Left lung (tissue), 10 donors: Measurements from ENCODE around the gene THPO. TPM values are rescaled to one million over a fixed set of nuclear protein-coding genes. Genes with fewer than 3 reads are reported as not detected.

ENCODE experiments used
- ATAC-seq: fragments of 200-7000 bp; cut with Tn5 transposase; one replicate; pipeline ENCODE4 v1.9.1; 2020; ENCODE audit warnings: moderate library complexity
- DNase-seq, 4 donors: peaks; one replicate each; pipeline ENCODE4 v3.0.0-alpha.2; 2013 to 2020
- H3K27ac ChIP-seq, 2 donors: fragments of 200-600 bp; sonication (generic) in 1 of 2; one replicate each; pipeline versions ENCODE4 v1.5.0 to v1.8.0; 2020 to 2021
- H3K27me3 ChIP-seq, 2 donors: fragments of 200-600 bp; sonication (generic) in 1 of 2; one replicate each; pipeline versions ENCODE4 v1.5.0 to v1.8.0; 2020 to 2021
- H3K36me3 ChIP-seq, 2 donors: fragments of 200-600 bp; sonication (generic) in 1 of 2; one replicate each; pipeline versions ENCODE4 v1.5.0 to v1.8.0; 2020 to 2021
- H3K4me1 ChIP-seq, 2 donors: fragments of 200-600 bp; one replicate each; pipeline ENCODE4 v1.8.0; 2021
- H3K4me3 ChIP-seq, 2 donors: fragments of 200-600 bp; sonication (generic) in 1 of 2; one replicate each; pipeline versions ENCODE4 v1.5.0 to v1.8.0; 2020 to 2021; ENCODE audit warnings: mild to moderate bottlenecking in 1 of 2
- H3K9me3 ChIP-seq, 2 donors: fragments of 200-600 bp; sonication (generic) in 1 of 2; one replicate each; pipeline versions ENCODE4 v1.5.0 to v1.8.0; 2020 to 2021
- CTCF ChIP-seq, 2 donors: fragments of 200-600 bp; sonication (generic) in 1 of 2; IDR thresholded peaks; one replicate each; pipeline versions ENCODE4 v1.5.0 to v1.8.0; 2021; ENCODE audit warnings: antibody characterized with exemption in 2 of 2
- intact Hi-C, 2 donors: fragments of 100-400 bp; cut with DNase I; formaldehyde crosslinking; loops; one replicate each; pipeline versions ENCODE4 v1.11.2 to v1.14.2; 2022
- polyA plus RNA-seq, 6 donors: library from polyadenylated mRNA; unstranded; fragments of 120-200 nt; gene quantifications; one replicate each; pipeline ENCODE4 v1.2.1, GENCODE V29; 2013; ENCODE audit not compliant: insufficient read length in 6 of 6
- total RNA-seq, 2 donors: library from RNA; stranded (reverse); fragmentation: NEBNext Ultra II Directional; extraction: Animal tissue kit (Norgen Biotek cat#: 25700); gene quantifications; one replicate each; pipeline ENCODE4 v1.2.1, GENCODE V29; 2021
- donor health status: DM: no; HTN: yes; CAD: no.
- donor health status: DM: no; HTN: no; CAD: no.

THPO gene
- total and polyA plus RNA-seq, 8 donors, result 0.23 to 2.3 (median 1.8) TPM

- Histone ChIP-seq H3K4me3 (no peak overlapping the region), H3K27me3 (no peaks in the 10 kb centered on the region), H3K36me3 (peaks cover 0 to 42% of the 10 kb centered on the region in 2 donors), H3K27ac (no peak overlapping the region), H3K9me3 (no peaks in the 10 kb centered on the region), H3K4me1 (peaks cover 9 to 34% of the 10 kb centered on the region in 2 donors)
- no peak for DNase-seq
- intact Hi-C loops, result no loop called here
- no peak for TF ChIP-seq CTCF (IDR thresholded peaks at IDR 0.05)
- no peak for ATAC-seq
These were observed 9.9 kb downstream of the THPO start for GRCh38 chr3:184368116-184368515.

- ATAC-seq, result no peak
- H3K4me3 ChIP-seq, result no peak overlapping the region
- intact Hi-C loops, result no loop called here
These were observed 11.3 kb downstream of the THPO start for GRCh38 chr3:184366619-184367289.

GRCh38 chr3:184362668-184363546, 15.1 kb downstream of the THPO start:
- intact Hi-C loops, result no loop called here
- H3K27ac ChIP-seq, result peak overlapping the region; percentile 95 to 99
- peaks cover 20 to 29% of the 10 kb centered on the region in 2 donors for H3K4me1 ChIP-seq
- H3K4me3 ChIP-seq, result peak overlapping the region; percentile 94 to 95
- TF ChIP-seq CTCF (IDR thresholded peaks at IDR 0.05), result peak; percentile 31
- H3K9me3 ChIP-seq, result no peaks in the 10 kb centered on the region
- DNase-seq (peak; percentile 95 to 99 (median 97)), ATAC-seq (peak; percentile 79)
- peaks cover 0 to 30% of the 10 kb centered on the region in 2 donors for H3K36me3 ChIP-seq
- peaks cover 0 to 13% of the 10 kb centered on the region in 2 donors for H3K27me3 ChIP-seq

More at GRCh38 chr3:184366619-184367289, 11.3 kb downstream of the THPO start:
- Histone ChIP-seq H3K36me3 (peaks cover 0 to 42% of the 10 kb centered on the region in 2 donors), H3K9me3 (no peaks in the 10 kb centered on the region), H3K4me1 (peaks cover 9 to 30% of the 10 kb centered on the region in 2 donors), H3K27me3 (no peaks in the 10 kb centered on the region), H3K27ac (no peak overlapping the region)
- TF ChIP-seq CTCF (IDR thresholded peaks at IDR 0.05), result no peak
- no peak for DNase-seq

- peak; percentile 59 for ATAC-seq
- no peak for TF ChIP-seq CTCF (IDR thresholded peaks at IDR 0.05)
- peak in 2 of 4 donors; percentile 76 to 89 for DNase-seq
- Histone ChIP-seq H3K36me3 (peaks cover 0 to 29% of the 10 kb centered on the region in 2 donors), H3K9me3 (no peaks in the 10 kb centered on the region), H3K27ac (peak overlapping the region; percentile 95 to 99), H3K27me3 (peaks cover 0 to 13% of the 10 kb centered on the region in 2 donors), H3K4me1 (peaks cover 20 to 29% of the 10 kb centered on the region in 2 donors), H3K4me3 (peak overlapping the region; percentile 94 to 95)
- intact Hi-C loops, result no loop called here
These were observed 15.9 kb downstream of the THPO start for GRCh38 chr3:184361932-184362667.
